Ectodermal cell (in vitro differentiated cells): ENCODE measurements around the gene TNFRSF6B.

Experiments used
- H3K27ac ChIP-seq: 2 replicates; pipeline ENCODE4 v1.7.0; 2013; ENCODE audit warnings: mild to moderate bottlenecking, low read depth, low read length; ENCODE audit not compliant: insufficient read depth, poor library complexity, severe bottlenecking
- H3K27me3 ChIP-seq: 2 replicates; pipeline ENCODE4 v1.7.0; 2013; ENCODE audit warnings: mild to moderate bottlenecking, low read length; ENCODE audit not compliant: insufficient read depth, control insufficient read depth, poor library complexity, severe bottlenecking
- H3K36me3 ChIP-seq: one replicate; pipeline ENCODE4 v1.7.0; 2013; ENCODE audit warnings: low read length; ENCODE audit not compliant: control insufficient read depth, insufficient read depth
- H3K4me1 ChIP-seq: one replicate; pipeline ENCODE4 v1.7.0; 2013; ENCODE audit warnings: low read length; ENCODE audit not compliant: control insufficient read depth, insufficient read depth
- H3K4me3 ChIP-seq: 2 replicates; pipeline ENCODE4 v1.7.0; 2013; ENCODE audit warnings: low read depth, low read length, control low read depth; ENCODE audit not compliant: insufficient read depth
- H3K9me3 ChIP-seq: 2 replicates; pipeline ENCODE4 v1.7.0; 2013; ENCODE audit warnings: mild to moderate bottlenecking, low read length, moderate library complexity; ENCODE audit not compliant: control insufficient read depth
- WGBS, 2 experiments: methylation state at CpG; one replicate each; pipeline ENCODE4 v1.1.7; 2013; ENCODE audit warnings: missing lambda C conversion rate in 2 of 2; 5-methylcytosine and 5-hydroxymethylcytosine counted together

Gene TNFRSF6B

DNA sequence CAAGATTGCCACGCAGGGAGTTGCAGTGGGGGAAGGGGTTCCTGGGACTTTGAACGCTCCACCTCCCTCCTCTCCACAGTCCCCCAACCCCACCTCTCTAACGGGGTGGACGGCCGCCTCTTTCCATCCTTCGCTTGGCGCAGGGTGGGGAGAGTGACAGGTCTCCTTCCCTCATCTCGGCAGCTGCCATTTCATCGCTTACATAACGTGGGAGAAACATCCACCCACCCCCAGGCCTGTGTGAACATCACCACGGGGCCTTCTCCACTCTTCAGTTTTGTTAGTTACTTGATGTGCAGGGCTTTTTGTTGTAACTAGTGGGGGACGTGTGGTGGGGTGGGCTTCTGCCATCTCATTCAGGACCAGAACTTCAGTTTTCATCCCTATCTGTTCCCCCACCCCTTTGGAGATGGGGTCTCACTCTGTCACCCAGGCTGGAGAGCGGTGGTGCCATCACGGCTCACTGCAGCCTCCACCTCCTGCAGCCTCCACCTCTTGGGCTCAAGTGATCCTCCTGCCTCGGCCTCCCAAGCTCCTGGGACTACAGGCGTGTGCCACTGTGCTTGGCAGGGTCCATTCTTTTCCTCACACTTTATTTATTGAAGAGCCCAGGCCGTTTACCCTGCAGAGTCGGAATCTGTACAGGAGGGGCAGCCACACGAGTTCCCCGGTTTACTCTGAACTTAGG lies 20.6 kb upstream of the TNFRSF6B start:
- Histone ChIP-seq H3K9me3 (no peaks in the 10 kb centered on the region), H3K27me3 (no peaks in the 10 kb centered on the region), H3K36me3 (no peaks in the 10 kb centered on the region), H3K27ac (no peak overlapping the region), H3K4me1 (no peaks in the 10 kb centered on the region), H3K4me3 (no peak overlapping the region)
- WGBS, 2 experiments: 95% methylated on average over 20 of the region's 20 CpGs

DNA sequence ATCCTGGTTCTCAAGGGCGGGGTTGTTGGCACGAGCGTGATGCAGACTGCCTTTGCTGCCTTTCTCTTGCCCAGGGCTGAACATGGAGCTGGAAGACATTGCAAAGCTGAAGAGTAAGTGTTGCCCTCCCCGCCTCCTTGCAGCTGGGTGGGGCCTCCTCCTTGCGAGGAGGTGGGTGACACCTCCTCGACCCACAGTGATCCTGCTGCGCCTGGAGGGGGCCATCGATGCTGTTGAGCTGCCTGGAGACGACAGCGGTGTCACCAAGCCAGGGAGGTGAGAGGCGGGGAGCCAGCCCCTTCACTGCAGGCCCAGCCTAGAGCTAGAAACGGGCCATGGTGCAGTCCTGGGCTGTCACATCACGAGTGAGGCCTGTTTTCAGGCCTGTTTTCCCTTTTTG lies 18.4 kb upstream of the TNFRSF6B start:
- no peaks in the 10 kb centered on the region for H3K4me1 ChIP-seq
- H3K9me3 ChIP-seq: no peaks in the 10 kb centered on the region
- H3K27ac ChIP-seq: no peak overlapping the region
- no peaks in the 10 kb centered on the region for H3K36me3 ChIP-seq
- 91 to 92% methylated on average over 13 of the region's 13 CpGs for WGBS, 2 experiments
- H3K27me3 ChIP-seq: no peaks in the 10 kb centered on the region
- no peak overlapping the region for H3K4me3 ChIP-seq

DNA sequence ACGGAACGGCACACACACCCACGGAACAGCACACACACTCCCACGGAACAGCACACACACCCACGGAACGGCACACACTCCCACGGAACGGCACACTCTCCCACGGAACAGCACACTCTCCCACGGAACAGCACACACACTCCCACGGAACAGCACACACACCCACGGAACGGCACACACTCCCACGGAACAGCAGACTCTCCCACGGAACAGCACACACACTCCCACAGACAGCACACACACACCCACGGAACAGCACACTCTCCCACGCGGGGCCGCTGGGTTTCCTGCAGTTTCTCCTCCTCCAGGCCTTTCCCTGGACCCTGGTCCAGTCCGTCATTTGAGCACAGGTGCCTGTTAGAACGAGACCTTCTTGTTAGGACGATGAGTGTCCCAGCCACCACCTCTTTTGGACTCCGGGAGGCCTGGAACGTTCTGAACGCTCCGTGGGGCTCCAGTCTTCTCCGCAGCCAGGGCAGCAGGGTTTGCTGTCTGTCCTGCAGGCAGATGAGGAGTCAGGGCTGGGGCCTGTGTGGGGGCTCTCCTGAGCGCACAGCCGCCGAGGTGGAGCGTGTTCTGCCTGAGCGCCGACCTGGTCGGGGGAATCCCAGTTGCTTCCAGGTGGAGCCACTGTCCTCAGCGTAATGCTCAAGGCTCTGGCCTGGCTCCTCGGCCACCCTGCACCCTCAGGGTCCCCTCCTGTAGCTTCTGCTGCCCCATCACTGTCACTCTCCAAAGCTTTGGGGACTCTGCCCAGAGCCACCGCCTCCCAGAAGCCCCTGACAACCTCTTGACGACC lies 17.6 kb upstream of the TNFRSF6B start:
- H3K27ac ChIP-seq: no peak overlapping the region
- no peaks in the 10 kb centered on the region for H3K9me3 ChIP-seq
- H3K4me1 ChIP-seq: no peaks in the 10 kb centered on the region
- WGBS, 2 experiments: 91% methylated on average over 38 of the region's 38 CpGs
- H3K27me3 ChIP-seq: no peaks in the 10 kb centered on the region
- H3K4me3 ChIP-seq: no peak overlapping the region
- no peaks in the 10 kb centered on the region for H3K36me3 ChIP-seq

DNA sequence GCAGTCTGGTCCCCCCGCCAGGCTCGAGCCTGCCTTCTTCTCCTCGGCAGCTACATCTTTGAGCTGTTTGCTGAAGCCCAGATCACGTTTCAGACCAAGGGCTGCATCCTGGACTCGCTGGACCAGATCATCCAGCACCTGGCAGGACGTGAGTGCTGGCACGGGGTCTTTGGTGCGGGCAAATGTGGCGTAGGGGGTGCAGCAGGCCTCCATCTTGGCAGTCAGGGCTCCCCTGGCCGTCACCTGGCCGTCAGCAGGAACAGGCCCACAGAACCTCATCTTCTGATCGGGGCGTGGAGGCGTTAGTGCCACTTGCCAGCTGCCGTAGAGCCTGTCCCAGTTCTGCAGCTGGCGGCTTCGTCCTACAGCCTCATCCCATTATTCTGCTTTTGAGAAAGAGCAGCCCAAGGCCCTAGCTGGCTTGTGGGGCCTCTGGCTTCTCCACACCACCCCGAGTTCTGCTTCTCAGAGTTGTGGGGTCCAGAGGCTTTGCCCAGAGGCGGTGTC lies 16.6 kb upstream of the TNFRSF6B start:
- no peaks in the 10 kb centered on the region for H3K9me3 ChIP-seq
- no peaks in the 10 kb centered on the region for H3K4me1 ChIP-seq
- H3K27ac ChIP-seq: no peak overlapping the region
- H3K4me3 ChIP-seq: no peak overlapping the region
- no peaks in the 10 kb centered on the region for H3K36me3 ChIP-seq
- 93 to 95% methylated on average over 19 of the region's 19 CpGs for WGBS, 2 experiments
- no peaks in the 10 kb centered on the region for H3K27me3 ChIP-seq

DNA sequence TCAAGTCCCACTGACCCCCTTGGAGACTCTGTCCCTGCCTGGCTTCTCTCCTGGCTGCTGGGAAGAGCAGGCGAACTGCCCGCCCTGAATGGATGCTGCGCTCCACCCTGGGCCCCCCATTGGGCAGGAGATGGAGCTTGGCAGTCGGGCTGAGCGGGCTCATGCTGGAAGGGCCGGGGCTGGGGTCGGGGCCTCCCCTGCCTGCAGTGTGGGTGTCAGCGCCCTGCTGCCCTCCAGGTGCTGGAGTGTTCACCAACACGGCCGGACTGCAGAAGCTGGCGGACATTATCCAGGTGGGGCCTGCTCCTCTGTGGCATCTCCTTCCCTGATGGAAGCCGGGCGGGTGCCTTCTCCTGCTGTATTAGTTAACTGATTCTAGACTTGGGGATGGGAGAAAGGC lies 16.0 kb upstream of the TNFRSF6B start:
- Histone ChIP-seq H3K4me1 (no peaks in the 10 kb centered on the region), H3K27ac (no peak overlapping the region), H3K9me3 (no peaks in the 10 kb centered on the region), H3K27me3 (no peaks in the 10 kb centered on the region), H3K4me3 (no peak overlapping the region), H3K36me3 (no peaks in the 10 kb centered on the region)
- WGBS, 2 experiments: 91 to 94% methylated on average over 13 of the region's 13 CpGs

DNA sequence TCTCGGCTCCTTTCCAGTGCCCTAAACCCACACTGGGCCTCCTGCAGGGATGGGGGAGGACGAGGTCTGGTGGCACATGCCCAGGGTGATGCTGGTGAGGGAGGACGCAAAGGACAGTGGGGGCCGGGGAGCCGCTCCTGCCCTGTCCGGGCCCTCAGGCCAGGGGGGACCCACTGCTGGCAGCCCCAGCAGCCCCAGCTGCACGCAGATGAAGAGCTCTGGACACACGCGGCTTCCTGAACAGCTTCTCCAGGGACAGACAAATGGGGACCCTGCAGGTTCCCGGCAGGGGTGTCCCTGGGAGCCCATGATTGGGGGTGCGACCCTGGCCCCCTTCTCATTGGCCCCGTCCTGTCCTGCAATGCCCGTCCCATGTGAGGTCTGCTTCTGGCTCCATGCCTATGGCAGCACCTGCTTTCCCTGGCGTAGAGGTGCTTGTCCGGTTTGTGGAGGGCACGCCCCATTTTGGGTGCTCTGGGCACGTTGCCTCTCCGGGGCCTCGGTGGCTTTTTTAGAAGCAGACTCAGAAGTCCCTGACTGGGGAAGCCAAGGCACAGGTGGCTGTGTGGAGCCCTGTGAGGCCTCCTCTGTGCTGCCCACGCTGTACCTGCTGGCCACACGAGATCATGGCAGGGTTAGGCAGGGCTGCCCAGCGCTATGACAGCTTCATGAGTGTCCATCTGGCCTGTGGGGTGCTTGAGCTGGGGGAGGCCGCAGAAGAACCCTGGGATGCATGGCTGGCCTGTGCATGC lies 15.4 kb upstream of the TNFRSF6B start:
- Histone ChIP-seq H3K4me3 (no peak overlapping the region), H3K36me3 (no peaks in the 10 kb centered on the region), H3K9me3 (no peaks in the 10 kb centered on the region), H3K27me3 (no peaks in the 10 kb centered on the region), H3K27ac (no peak overlapping the region), H3K4me1 (no peaks in the 10 kb centered on the region)
- 95 to 96% methylated on average over 23 of the region's 23 CpGs for WGBS, 2 experiments

DNA sequence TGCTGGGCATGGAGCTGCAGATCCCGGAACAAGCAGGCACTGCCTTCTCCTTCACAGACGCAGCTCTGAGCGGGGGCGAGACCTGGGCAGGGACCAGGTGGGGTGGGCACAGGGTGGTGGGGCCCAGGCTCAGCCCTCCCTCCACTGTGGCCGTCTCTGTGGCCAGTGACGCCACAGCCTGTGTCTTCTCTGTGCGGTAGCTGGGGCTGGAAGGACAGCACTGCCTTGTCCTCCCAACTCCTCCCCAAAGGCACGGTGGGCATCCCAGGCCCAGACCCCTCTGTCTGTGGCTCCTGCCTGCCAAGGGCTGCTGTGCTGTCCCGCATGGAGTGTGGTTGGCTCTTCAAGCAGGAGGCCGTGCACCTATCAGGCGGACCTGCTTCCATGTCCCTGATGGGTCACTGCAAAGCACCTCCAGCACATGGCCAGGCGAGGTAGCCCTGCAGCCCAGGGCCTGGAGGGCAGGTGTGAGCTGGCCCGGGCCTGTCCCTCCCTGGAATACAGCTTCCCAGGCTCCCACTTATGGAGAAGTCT lies 14.8 kb upstream of the TNFRSF6B start:
- Histone ChIP-seq H3K36me3 (no peaks in the 10 kb centered on the region), H3K4me3 (no peak overlapping the region), H3K4me1 (no peaks in the 10 kb centered on the region), H3K9me3 (no peaks in the 10 kb centered on the region), H3K27me3 (no peaks in the 10 kb centered on the region), H3K27ac (no peak overlapping the region)
- WGBS, 2 experiments: 95% methylated on average over 13 of the region's 13 CpGs

DNA sequence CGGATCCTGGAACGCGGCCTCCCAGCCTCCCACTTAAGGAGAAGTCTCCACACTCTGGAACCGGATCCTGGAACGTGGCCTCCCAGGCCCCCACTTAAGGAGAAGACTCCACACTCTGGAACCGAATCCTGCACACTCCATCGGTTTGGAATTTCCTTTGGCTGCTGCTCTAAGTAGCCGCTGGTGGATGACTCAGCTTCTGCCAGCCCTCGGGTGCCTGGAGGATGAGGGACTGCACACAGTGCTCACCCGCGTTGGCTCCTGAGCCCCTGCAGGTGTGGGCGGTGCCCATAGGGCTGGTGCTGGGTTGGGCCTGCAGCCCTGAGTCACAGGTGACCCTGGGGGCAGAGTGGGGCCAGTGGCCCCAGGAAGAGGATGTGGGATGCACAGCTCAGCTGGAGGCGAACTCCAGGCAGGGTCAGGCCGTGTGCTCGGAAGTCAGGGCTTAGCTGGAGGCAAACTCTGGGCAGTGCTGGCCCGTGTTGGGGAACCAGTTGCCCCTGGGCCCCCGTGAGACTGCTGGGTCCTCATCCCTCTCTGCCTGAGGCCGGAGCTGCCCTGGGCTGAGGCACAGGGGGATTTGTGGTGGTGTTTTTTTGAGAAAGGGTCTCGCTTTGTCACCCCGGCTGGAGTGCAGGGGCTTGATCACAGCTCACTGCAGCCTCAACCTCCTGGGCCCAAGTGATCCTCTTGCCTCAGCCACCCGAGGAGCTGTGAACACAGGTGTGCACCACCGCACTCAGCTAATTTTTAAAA lies 13.9 kb upstream of the TNFRSF6B start:
- H3K4me1 ChIP-seq: no peaks in the 10 kb centered on the region
- no peak overlapping the region for H3K27ac ChIP-seq
- no peaks in the 10 kb centered on the region for H3K9me3 ChIP-seq
- no peaks in the 10 kb centered on the region for H3K36me3 ChIP-seq
- WGBS, 2 experiments: 91 to 92% methylated on average over 22 of the region's 22 CpGs
- no peaks in the 10 kb centered on the region for H3K27me3 ChIP-seq
- H3K4me3 ChIP-seq: no peak overlapping the region

DNA sequence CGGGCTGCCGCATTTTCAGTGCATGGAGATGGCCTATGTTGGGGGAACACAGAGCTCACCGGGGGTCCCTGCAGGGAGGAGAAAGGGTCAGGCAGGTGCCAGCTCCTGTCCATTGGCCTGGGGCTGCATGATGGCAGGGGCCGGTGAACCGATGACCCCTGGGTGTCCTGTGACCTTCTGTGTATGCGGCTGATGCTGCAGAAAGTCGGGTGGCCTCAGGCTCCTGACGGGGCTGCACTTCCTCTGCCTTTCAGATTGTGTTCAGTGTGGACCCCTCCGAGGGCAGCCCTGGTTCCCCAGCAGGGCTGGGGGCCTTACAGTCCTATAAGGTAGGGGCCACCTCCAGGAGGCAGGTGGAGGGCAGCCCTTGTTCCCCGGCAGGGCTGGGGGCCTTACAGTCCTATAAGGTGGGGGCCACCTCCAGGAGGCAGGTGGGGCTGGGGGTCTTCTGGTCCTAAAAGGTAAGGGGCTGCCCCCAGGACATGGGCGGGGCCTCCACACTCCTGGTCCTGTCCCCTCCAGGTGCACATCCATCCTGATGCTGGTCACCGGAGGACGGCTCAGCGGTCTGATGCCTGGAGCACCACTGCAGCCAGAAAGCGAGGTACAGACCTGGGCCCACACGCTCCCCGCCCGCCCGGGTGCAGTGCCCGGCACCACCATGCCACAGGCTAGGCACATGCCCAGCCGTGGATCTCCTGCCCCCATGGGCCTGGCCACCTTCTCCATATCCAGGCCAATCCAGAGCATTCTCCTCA lies 11.0 kb upstream of the TNFRSF6B start:
- 93% methylated on average over 21 of the region's 21 CpGs for WGBS, 2 experiments
- Histone ChIP-seq H3K9me3 (no peaks in the 10 kb centered on the region), H3K4me1 (no peaks in the 10 kb centered on the region), H3K36me3 (no peaks in the 10 kb centered on the region), H3K27me3 (no peaks in the 10 kb centered on the region), H3K27ac (no peak overlapping the region), H3K4me3 (no peak overlapping the region)
